LNCaP clone FGC (cell line): ENCODE measurements around the gene FBXO30.

Experiments
- DNase-seq: peaks from one replicate; pipeline ENCODE4 v3.0.0-alpha.2; 2011; ENCODE audit warnings: low read depth
- H3K4me3 ChIP-seq: 2 replicates; pipeline ENCODE4 v1.5.1; 2011; ENCODE audit warnings: mild to moderate bottlenecking, low read depth, low read length, control low read depth
- CTCF ChIP-seq: IDR thresholded peaks from 2 replicates; pipeline ENCODE4 v1.5.1; 2012; ENCODE audit warnings: mild to moderate bottlenecking; ENCODE audit not compliant: control insufficient read depth, insufficient read depth; ENCODE audit errors: extremely low read depth

The FBXO30 gene

GRCh38 chr6:145744619-145745018 lies 70.0 kb downstream of the FBXO30 start:
- no peak for DNase-seq
- no peak overlapping the region for H3K4me3 ChIP-seq
- TF ChIP-seq CTCF: no peak
